Activated CD8-positive, alpha-beta memory T cell treated with anti-CD3 and anti-CD28 coated beads, Interleukin-2, amount 50 U/mL, for 1 hour (primary cell): ENCODE measurements around the gene PDZD4.

Source experiments
- DNase-seq: peaks from one replicate; pipeline ENCODE4 v3.0.0-alpha.2; 2020; ENCODE audit errors: extremely low read depth

The PDZD4 gene

GRCh38 chrX:153789654-153790053, 40.7 kb downstream of the PDZD4 start:
- no peak for DNase-seq

- no peak for DNase-seq
Measured at GRCh38 chrX:153786669-153787068, 43.7 kb downstream of the PDZD4 start.

GRCh38 chrX:153784325-153784967, 45.9 kb downstream of the PDZD4 start:
- no peak for DNase-seq

- DNase-seq, result no peak
Measured at GRCh38 chrX:153783378-153784013, 46.8 kb downstream of the PDZD4 start.

- no peak for DNase-seq
Measured at GRCh38 chrX:153782871-153783270, 47.5 kb downstream of the PDZD4 start.

- DNase-seq, result no peak
Measured at GRCh38 chrX:153782313-153782712, 48.0 kb downstream of the PDZD4 start.

- no peak for DNase-seq
Measured at GRCh38 chrX:153781428-153782047, 48.8 kb downstream of the PDZD4 start.

GRCh38 chrX:153780678-153781427, 49.5 kb downstream of the PDZD4 start, which contains the start of gene SRPK3:
TSS of gene SRPK3 (plus strand) at chrX:153781041. CDS start at chrX:153781087, 46 bp downstream.
- DNase-seq, result no peak

- DNase-seq, result no peak
Measured at GRCh38 chrX:153779891-153780677, 50.3 kb downstream of the PDZD4 start.

- DNase-seq, result no peak
Measured at GRCh38 chrX:153778684-153779101, 51.7 kb downstream of the PDZD4 start.

- no peak for DNase-seq
Measured at GRCh38 chrX:153778181-153778580, 52.2 kb downstream of the PDZD4 start.

- DNase-seq, result no peak
Measured at GRCh38 chrX:153777261-153778090, 52.9 kb downstream of the PDZD4 start.

GRCh38 chrX:153776611-153777045, 53.7 kb downstream of the PDZD4 start:
- DNase-seq, result no peak

GRCh38 chrX:153776120-153776599, 54.2 kb downstream of the PDZD4 start:
- no peak for DNase-seq

GRCh38 chrX:153775293-153776119, 54.8 kb downstream of the PDZD4 start:
- DNase-seq, result no peak

GRCh38 chrX:153774576-153775292, 55.6 kb downstream of the PDZD4 start:
- DNase-seq, result no peak

GRCh38 chrX:153773741-153774575, 56.4 kb downstream of the PDZD4 start:
- DNase-seq, result no peak

- no peak for DNase-seq
Measured at GRCh38 chrX:153773218-153773611, 57.1 kb downstream of the PDZD4 start.
